Endothelial cell of umbilical vein (primary cell): ENCODE data around the gene EXT2. TPM values are rescaled to one million over a fixed set of nuclear protein-coding genes. Genes with fewer than 3 reads are reported as not detected.
A peak's percentile ranks its signal among the peaks of the same experiment; 100 is the strongest.

Experiments
- BruUV-seq: library from RNA; stranded (reverse); fragments of 400-500 nt; replicated peaks from 2 replicates; lab custom pipeline; 2021; lab: Mats Ljungman, UMichigan
- CTCF ChIA-PET: fragments of 300-600, 350-600 bp; sonication (Branson Sonifier 250); formaldehyde crosslinking; loops from one replicate; lab custom pipeline; 2021; ENCODE audit warnings: antibody characterized with exemption, inconsistent platforms; lab: Charles Lee
- POLR2A ChIA-PET: fragments of 300-600, 350-600 bp; sonication (Branson Sonifier 250); formaldehyde crosslinking; loops from one replicate; lab custom pipeline; 2021; ENCODE audit warnings: antibody characterized with exemption, inconsistent platforms; lab: Charles Lee
- DNase-seq: peaks from one replicate; pipeline ENCODE4 v3.0.0-alpha.2; 2011; ENCODE audit warnings: low read depth, low spot score
- FAIRE-seq: peaks from 2 replicates; lab custom pipeline; 2011; peaks lifted over from hg19 to GRCh38; lab: Jason Lieb, UNC
- H2AFZ ChIP-seq: 2 replicates; pipeline ENCODE4 v1.6.0; 2012; ENCODE audit warnings: low read depth, low read length, control low read depth, inconsistent platforms
- H3K27ac ChIP-seq: 2 replicates; pipeline ENCODE4 v1.5.1; 2011; ENCODE audit warnings: low read depth, mild to moderate bottlenecking, control low read depth, low read length, moderate library complexity; ENCODE audit not compliant: insufficient read depth
- H3K27me3 ChIP-seq, 2 experiments: 2 replicates each; pipeline versions ENCODE4 v1.6.0 to v1.6.1; 2011; ENCODE audit warnings: low read length in 2 of 2, mixed read lengths in 1 of 2; ENCODE audit not compliant: control insufficient read depth in 2 of 2, insufficient read depth in 2 of 2
- H3K36me3 ChIP-seq, 2 experiments: 2 replicates in 1 of 2; 3 replicates in 1 of 2; pipeline ENCODE4 v1.5.1; 2011; ENCODE audit warnings: low read length in 2 of 2, mild to moderate bottlenecking in 1 of 2, moderate library complexity in 1 of 2; ENCODE audit not compliant: control insufficient read depth in 2 of 2, insufficient read depth in 2 of 2; ENCODE audit errors: extremely low read depth in 1 of 2
- H3K4me1 ChIP-seq: 3 replicates; pipeline ENCODE4 v1.5.1; 2011; ENCODE audit warnings: mild to moderate bottlenecking, low read length; ENCODE audit not compliant: control insufficient read depth, insufficient read depth; ENCODE audit errors: extremely low read depth
- H3K4me2 ChIP-seq: 2 replicates; pipeline ENCODE4 v1.6.1; 2011; ENCODE audit warnings: low read length, control low read depth, mixed read lengths; ENCODE audit not compliant: insufficient read depth
- H3K4me3 ChIP-seq, 3 experiments: fragments of 200-600 bp in 1 of 3; sonication (generic), shearing (Covaris generic) in 1 of 3; replicated peaks in 1 of 3; 2 replicates each; pipeline ENCODE4 v1.5.1; 2011 to 2016; ENCODE audit warnings: control low read depth in 3 of 3, low read length in 3 of 3, mild to moderate bottlenecking in 2 of 3, inconsistent platforms in 1 of 3, low read depth in 1 of 3, moderate library complexity in 1 of 3; ENCODE audit not compliant: insufficient read depth in 1 of 3
- H3K79me2 ChIP-seq: 2 replicates; pipeline ENCODE4 v1.6.0; 2012; ENCODE audit warnings: low read length, inconsistent platforms; ENCODE audit not compliant: control insufficient read depth, insufficient read depth
- H3K9ac ChIP-seq: replicated peaks from 2 replicates; pipeline ENCODE3; 2011; ENCODE audit warnings: low read length, control low read depth; ENCODE audit not compliant: insufficient read depth; ENCODE audit errors: extremely low read depth
- H3K9me1 ChIP-seq: replicated peaks from 3 replicates; pipeline ENCODE4 v1.6.0; 2011; ENCODE audit warnings: mild to moderate bottlenecking, low read length; ENCODE audit not compliant: control insufficient read depth, insufficient read depth; ENCODE audit errors: extremely low read depth
- H3K9me3 ChIP-seq: replicated peaks from 2 replicates; pipeline ENCODE4 v1.5.1; 2012; ENCODE audit warnings: low read length, inconsistent platforms; ENCODE audit not compliant: control insufficient read depth, insufficient read depth
- H4K20me1 ChIP-seq: replicated peaks from 2 replicates; pipeline ENCODE3; 2011; ENCODE audit warnings: mild to moderate bottlenecking, low read length; ENCODE audit not compliant: control insufficient read depth, insufficient read depth; ENCODE audit errors: extremely low read depth
- EZH2 ChIP-seq: IDR thresholded peaks from 2 replicates; pipeline ENCODE4 v1.6.1; 2012; ENCODE audit warnings: borderline replicate concordance, low read depth, mild to moderate bottlenecking, moderate library complexity, low read length, inconsistent platforms; ENCODE audit not compliant: severe bottlenecking
- FOS ChIP-seq: IDR thresholded peaks from 2 replicates; pipeline ENCODE4 v1.6.1; 2011; ENCODE audit warnings: mild to moderate bottlenecking, low read length, moderate library complexity, borderline replicate concordance; ENCODE audit not compliant: insufficient read depth
- GATA2 ChIP-seq: IDR thresholded peaks from 2 replicates; pipeline ENCODE4 v1.7.0; 2011; ENCODE audit warnings: low read depth, mild to moderate bottlenecking, moderate library complexity, mixed read lengths, low read length; ENCODE audit not compliant: insufficient read length, insufficient read depth
- JUN ChIP-seq: IDR thresholded peaks from 2 replicates; pipeline ENCODE4 v1.6.1; 2011; ENCODE audit warnings: borderline replicate concordance, low read depth; ENCODE audit not compliant: insufficient read length, insufficient read depth
- MYC ChIP-seq: IDR thresholded peaks from one replicate; pipeline ENCODE4 v1.6.1; 2011; ENCODE audit warnings: mild to moderate bottlenecking, low read depth, low read length
- POLR2A ChIP-seq: IDR thresholded peaks from 2 replicates; pipeline ENCODE4 v1.6.1; 2012; ENCODE audit warnings: low read depth, mild to moderate bottlenecking, control low read depth, low read length
- POLR2AphosphoS5 ChIP-seq: IDR thresholded peaks from 2 replicates; pipeline ENCODE4 v1.6.1; 2012; ENCODE audit warnings: low read depth, mild to moderate bottlenecking, control low read depth, low read length, moderate library complexity; ENCODE audit not compliant: insufficient read depth
- dilution Hi-C: fragments of 300-500 bp; cut with MboI; formaldehyde crosslinking; loops from one replicate; pipeline ENCODE4 v1.15.0; 2019; ENCODE audit warnings: low sequenced_read_pairs; ENCODE audit not compliant: extremely low pct_ligation_motif_present
- intact Hi-C: fragments of 100-400 bp; cut with micrococcal nuclease; formaldehyde crosslinking; loops from one replicate; pipeline ENCODE4 v1.10.0; 2022
- polyA plus RNA-seq, 4 experiments: library from polyadenylated mRNA; depleted of rRNA in 3 of 4; stranded (reverse) in 3 of 4; unstranded in 1 of 4; fragments of >200 nt; gene quantifications; 2 replicates each; pipeline versions ENCODE4 v1.2.1 to v1.2.3, GENCODE V29; 2011 to 2012; ENCODE audit warnings: missing spikeins in 1 of 4
- total RNA-seq: library from RNA; stranded (reverse); gene quantifications from 2 replicates; pipeline ENCODE4 v1.2.3, GENCODE V29; 2021
- TF ChIP-seq, protein P1 (sequence below): IDR thresholded peaks from 2 replicates; pipeline ENCODE4 v1.6.1; 2011; ENCODE audit not compliant: insufficient read depth, insufficient read length
- TF ChIP-seq, protein P2 (sequence below), 2 donors: IDR thresholded peaks; 1 replicate in 1 of 2; 2 replicates in 1 of 2; pipeline ENCODE4 v1.5.1; 2011; ENCODE audit warnings: low read length in 2 of 2, mild to moderate bottlenecking in 2 of 2, moderate library complexity in 2 of 2, control low read depth in 1 of 2, inconsistent platforms in 1 of 2, low read depth in 1 of 2; ENCODE audit not compliant: insufficient read depth in 1 of 2; ENCODE audit errors: extremely low read depth in 1 of 2

The EXT2 gene
- total and polyA plus RNA-seq, 2 donors (not counting 3 experiments of a cell fraction or from before 2014, with no cell fraction given): 50.9 to 60.3 TPM

DNA sequence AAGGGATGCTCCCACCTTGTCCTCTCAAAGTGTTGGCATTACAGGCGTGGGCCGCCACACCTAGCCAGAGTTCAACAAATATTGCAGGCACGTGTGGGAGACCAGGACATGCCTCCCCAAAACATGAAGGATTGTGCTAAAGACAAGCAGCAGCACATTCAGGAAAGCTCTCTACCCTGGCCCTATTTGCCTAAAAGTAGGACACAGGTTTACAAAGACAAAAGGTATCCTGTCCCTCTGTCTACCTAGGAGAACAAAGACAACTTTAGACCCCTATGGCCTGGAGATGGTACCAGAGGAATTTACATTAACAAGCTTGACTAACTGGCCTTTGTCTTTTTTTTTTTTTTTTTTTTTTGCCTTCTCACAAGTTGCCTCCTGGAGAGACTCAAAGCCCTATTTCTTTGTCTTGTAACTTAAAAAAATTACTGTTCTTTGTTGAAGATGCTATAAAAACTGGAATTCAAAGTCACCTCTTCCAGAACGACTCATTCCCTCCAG, 30.3 kb upstream of the EXT2 start:
- Histone ChIP-seq H3K79me2 (no peaks in the 10 kb centered on the region), H4K20me1 (no peaks in the 10 kb centered on the region), H3K4me1 (peaks cover 10% of the 10 kb centered on the region), H3K27ac (no peak overlapping the region), H3K9ac (peak overlapping the region; percentile 84), H3K36me3 (no peaks in the 10 kb centered on the region), H2AFZ (peak overlapping the region; percentile 91), H3K9me1 (no peaks in the 10 kb centered on the region), H3K27me3 (peaks cover 0 to 6% of the 10 kb centered on the region in 2 experiments), H3K4me3 (peak overlapping the region in 1 of 3 experiments; percentile 74), H3K4me2 (peak overlapping the region; percentile 72), H3K9me3 (no peaks in the 10 kb centered on the region)
- ChIA-PET CTCF (interaction anchor here (1.9 kb wide), 1 partner anchor 29 kb away, joined by 20 read pairs; no protein-coding TSS in a partner anchor), POLR2A (no interaction called here)
- no peak for DNase-seq
- FAIRE-seq: no peak
- dilution Hi-C loops (no loop called here), intact Hi-C loops (no loop called here)
- TF ChIP-seq GATA2: no peak
- TF ChIP-seq JUN: no peak
- TF ChIP-seq MYC: no peak
- TF ChIP-seq EZH2: no peak
- TF ChIP-seq, protein P1, sequence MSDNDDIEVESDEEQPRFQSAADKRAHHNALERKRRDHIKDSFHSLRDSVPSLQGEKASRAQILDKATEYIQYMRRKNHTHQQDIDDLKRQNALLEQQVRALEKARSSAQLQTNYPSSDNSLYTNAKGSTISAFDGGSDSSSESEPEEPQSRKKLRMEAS: no peak
- no peak for TF ChIP-seq FOS
- no peak for TF ChIP-seq POLR2AphosphoS5
- TF ChIP-seq POLR2A: no peak
- TF ChIP-seq, protein P2, sequence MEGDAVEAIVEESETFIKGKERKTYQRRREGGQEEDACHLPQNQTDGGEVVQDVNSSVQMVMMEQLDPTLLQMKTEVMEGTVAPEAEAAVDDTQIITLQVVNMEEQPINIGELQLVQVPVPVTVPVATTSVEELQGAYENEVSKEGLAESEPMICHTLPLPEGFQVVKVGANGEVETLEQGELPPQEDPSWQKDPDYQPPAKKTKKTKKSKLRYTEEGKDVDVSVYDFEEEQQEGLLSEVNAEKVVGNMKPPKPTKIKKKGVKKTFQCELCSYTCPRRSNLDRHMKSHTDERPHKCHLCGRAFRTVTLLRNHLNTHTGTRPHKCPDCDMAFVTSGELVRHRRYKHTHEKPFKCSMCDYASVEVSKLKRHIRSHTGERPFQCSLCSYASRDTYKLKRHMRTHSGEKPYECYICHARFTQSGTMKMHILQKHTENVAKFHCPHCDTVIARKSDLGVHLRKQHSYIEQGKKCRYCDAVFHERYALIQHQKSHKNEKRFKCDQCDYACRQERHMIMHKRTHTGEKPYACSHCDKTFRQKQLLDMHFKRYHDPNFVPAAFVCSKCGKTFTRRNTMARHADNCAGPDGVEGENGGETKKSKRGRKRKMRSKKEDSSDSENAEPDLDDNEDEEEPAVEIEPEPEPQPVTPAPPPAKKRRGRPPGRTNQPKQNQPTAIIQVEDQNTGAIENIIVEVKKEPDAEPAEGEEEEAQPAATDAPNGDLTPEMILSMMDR (IDR thresholded peaks at IDR 0.05; ENCODE audit: extremely low read depth in 1 of 2, insufficient read depth in 1 of 2, low read depth in 1 of 2, low read length in 2 of 2): no peak
- BruUV-seq: no TSS peak
